ENCODE results near the gene TNXB. TPM values are rescaled to one million over a fixed set of nuclear protein-coding genes. Genes with fewer than 3 reads are reported as not detected.
"Not testable (repeated sequence)": the region's sequence is repeated elsewhere in the genome, so short reads cannot be mapped to it uniquely, and the experiment has no call there.

Gene TNXB
- total RNA-seq, 1 donor from 2014 or later, result 59.9 TPM

DNA sequence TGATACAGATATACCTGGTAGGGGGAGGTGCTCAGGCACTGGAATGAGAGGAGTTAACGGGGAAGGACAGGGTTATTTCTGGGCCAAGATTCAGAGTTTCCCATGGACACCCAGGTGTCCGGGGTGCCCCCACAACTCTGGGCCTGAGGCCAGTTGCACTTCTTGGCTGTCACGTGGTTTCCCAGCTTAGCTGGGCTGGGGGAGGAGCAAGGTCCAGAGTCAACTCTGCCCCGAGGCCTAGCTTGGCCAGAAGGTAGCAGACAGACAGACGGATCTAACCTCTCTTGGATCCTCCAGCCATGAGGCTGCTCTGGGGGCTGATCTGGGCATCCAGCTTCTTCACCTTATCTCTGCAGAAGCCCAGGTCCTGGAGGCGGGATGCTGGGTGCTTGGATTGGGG, 94.6 kb downstream of the TNXB start, which contains the start of gene C4B:
Gene C4B, plus strand, starts transcription at position 249 of the 400 bp plus-strand sequence. Its CDS starts 51 bp downstream, at position 300.
- DNase-seq (ENCODE audit: low spot score); intact Hi-C loops (cut with DNase I): not testable (repeated sequence)

DNA sequence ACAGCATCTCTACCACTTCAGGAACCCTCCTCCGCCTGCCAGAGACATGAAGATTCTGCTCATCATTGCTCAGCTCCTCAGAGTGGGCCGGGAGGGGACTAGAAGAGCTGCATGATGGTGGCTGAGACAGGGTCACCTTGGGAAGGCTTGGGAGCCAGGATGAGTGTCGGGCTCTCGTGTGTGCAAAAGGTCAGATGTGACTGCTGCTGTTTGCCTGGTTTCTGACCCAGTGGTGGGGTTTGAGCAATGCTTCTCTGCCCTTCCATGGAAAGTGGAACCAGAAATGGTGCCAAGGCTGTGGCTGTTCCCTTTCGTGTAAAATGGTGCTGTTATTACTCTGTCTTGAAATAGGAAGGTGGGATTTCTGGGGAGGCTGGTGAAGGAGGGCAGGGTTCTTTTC, 95.4 kb downstream of the TNXB start:
- intact Hi-C loops (cut with DNase I); DNase-seq (ENCODE audit: low spot score): not testable (repeated sequence)

DNA sequence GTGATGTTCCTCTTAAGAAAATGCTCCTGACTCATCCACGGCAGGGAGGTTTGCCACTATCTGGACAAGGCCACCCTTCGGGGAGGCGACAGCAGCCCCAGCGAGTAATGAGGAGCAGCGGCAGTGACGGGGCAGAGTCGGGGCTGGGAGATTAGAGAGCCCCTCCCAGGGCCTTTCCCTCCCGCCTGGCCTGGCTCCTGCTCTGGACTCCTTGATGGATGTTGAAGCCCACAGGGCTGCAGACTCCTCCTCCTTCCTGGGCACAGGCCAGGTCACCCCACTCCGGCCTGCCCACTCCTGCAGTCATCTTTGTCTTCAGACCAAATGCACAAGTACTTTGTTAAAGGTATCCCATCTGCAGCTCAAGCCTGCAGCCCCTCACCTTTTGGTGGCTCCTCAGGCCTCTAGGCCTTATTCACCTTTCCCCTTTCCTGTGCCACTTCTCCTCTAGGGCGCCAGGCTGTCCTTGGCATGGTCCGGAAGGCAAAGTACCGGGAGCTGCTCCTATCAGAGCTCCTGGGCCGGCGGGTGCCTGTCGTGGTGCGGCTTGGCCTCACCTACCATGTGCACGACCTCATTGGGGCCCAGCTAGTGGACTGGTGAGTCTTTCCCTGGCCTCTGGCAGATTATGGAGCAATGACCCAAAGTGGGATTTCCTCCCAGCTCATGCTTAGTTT, 96.1 kb downstream of the TNXB start:
- DNase-seq (ENCODE audit: low spot score), result peak; percentile 66
- intact Hi-C loops (cut with DNase I), result not testable (repeated sequence)

DNA sequence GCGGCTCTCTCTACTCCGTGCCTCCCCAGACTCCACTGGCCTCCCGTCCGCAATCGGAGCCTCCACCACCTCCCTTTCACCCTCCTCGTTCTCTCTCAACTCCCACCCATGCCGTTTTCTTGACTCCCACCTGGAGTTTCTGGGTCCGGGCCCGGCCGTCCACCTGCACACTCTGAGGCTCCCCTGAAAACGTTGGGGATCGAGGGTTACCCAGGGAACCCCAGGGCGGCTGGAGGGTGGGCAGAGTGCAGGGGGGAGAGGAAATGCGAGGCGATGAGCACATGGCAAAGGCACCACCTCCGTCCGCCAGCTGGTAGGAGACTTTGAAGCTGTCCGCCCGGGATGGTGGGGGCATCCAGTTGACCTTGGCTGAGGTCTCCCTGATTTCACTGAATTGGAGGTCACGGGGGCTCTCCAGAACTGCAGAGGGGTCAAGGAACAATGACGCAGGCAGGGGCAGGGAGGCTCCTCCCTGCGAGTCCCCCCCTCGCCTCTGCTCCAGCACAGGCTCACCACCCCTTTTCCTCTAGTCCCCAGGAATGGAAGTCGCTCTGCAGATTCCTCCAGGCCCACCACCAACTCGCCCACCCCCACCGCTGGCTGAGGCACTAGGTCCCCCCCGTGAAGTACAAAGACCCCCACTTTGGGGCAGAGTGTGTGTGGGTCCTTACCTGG, 98.1 kb downstream of the TNXB start:
- DNase-seq (ENCODE audit: low spot score), result peak; percentile 38
- intact Hi-C loops (cut with DNase I), result not testable (repeated sequence)

DNA sequence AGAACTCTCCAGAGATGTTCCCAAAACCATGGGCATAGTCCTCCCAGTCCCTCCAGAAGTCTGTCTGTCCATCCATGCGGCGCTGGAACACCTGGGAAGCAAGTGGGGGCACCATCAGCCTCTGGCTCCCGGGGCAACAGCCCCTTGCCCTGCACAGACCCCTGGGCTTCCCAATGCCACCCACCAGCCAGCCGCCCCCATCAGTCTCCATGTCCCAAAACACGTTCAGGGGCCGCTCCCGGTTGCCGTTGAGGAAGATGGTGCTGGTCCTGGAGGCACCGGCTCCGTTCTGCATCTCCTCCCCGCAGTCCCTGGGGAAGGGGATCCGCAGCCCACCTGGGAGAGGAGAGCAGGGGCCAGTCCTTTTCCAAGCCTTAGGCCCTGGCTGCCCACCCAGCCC, 99.6 kb downstream of the TNXB start:
- intact Hi-C loops (cut with DNase I); DNase-seq (ENCODE audit: low spot score): not testable (repeated sequence)

DNA sequence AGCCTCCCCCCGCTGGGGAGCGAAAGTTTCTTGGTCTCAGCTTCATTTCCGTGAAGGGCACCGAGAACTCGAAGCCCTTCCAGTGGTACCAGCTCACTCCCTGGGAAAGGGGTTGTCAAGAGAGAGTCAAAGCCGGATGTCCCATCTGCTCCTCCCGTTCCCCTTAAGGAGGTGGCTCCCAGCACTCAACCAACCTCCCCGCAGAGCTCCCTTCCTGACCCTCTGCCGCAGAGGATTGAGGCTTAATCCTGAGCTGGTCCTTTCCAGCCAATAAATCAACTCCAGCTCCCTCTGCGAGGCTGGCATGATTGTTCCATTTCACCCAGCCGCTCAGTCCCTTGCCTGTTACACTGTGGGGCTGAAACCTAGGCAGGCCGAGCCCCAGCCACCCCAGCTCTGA, 100.5 kb downstream of the TNXB start:
- DNase-seq (ENCODE audit: low spot score), result peak; percentile 57
- intact Hi-C loops (cut with DNase I), result not testable (repeated sequence)

DNA sequence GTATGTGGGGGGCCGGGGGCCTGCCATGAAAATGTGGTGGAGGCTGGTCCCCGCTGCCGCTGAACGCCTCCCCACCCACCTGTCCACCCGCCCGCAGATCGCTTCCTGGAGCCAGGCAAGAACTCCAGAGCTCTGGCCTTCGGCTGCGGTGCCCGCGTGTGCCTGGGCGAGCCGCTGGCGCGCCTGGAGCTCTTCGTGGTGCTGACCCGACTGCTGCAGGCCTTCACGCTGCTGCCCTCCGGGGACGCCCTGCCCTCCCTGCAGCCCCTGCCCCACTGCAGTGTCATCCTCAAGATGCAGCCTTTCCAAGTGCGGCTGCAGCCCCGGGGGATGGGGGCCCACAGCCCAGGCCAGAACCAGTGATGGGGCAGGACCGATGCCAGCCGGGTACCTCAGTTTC, 101.1 kb downstream of the TNXB start:
- DNase-seq (ENCODE audit: low spot score); intact Hi-C loops (cut with DNase I): not testable (repeated sequence)

DNA sequence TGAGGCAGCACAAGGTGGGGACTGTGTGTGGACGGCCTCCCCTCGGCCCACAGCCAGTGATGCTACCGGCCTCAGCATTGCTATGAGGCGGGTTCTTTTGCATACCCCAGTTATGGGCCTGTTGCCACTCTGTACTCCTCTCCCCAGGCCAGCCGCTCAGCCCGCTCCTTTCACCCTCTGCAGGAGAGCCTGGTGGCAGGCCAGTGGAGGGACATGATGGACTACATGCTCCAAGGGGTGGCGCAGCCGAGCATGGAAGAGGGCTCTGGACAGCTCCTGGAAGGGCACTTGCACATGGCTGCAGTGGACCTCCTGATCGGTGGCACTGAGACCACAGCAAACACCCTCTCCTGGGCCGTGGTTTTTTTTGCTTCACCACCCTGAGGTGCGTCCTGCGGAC, 102.1 kb downstream of the TNXB start:
- intact Hi-C loops (cut with DNase I), result not testable (repeated sequence)
- peak; percentile 39 for DNase-seq (ENCODE audit: low spot score)

DNA sequence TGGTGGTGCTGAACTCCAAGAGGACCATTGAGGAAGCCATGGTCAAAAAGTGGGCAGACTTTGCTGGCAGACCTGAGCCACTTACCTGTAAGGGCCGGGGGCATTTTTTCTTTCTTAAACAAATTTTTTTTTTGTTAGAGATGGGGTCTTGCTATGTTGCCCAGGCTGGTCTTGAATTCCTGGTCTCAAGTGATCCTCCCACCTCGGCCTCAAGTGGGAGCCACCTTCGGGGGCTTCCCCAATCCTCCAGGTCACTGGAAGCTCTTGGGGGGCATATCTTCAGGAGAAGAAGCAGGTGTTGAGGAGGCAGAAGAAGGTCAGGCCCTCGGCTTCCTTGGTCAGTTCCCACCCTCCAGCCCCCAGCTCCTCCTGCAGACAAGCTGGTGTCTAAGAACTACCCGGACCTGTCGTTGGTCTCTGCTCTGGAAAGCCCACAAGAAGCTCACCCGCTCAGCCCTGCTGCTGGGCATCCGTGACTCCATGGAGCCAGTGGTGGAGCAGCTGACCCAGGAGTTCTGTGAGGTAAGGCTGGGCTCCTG, 103.1 kb downstream of the TNXB start:
- DNase-seq (ENCODE audit: low spot score), result peak; percentile 58
- intact Hi-C loops (cut with DNase I), result not testable (repeated sequence)

DNA sequence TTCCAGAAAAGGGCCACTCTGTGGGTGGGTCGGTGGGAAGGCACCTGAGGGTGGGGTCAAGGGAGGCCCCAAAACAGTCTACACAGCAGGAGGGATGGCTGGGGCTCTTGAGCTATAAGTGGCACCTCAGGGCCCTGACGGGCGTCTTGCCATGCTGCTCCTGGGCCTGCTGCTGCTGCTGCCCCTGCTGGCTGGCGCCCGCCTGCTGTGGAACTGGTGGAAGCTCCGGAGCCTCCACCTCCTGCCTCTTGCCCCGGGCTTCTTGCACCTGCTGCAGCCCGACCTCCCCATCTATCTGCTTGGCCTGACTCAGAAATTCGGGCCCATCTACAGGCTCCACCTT, 103.6 kb downstream of the TNXB start:
- intact Hi-C loops (cut with DNase I), result not testable (repeated sequence)
- peak; percentile 69 for DNase-seq (ENCODE audit: low spot score)

DNA sequence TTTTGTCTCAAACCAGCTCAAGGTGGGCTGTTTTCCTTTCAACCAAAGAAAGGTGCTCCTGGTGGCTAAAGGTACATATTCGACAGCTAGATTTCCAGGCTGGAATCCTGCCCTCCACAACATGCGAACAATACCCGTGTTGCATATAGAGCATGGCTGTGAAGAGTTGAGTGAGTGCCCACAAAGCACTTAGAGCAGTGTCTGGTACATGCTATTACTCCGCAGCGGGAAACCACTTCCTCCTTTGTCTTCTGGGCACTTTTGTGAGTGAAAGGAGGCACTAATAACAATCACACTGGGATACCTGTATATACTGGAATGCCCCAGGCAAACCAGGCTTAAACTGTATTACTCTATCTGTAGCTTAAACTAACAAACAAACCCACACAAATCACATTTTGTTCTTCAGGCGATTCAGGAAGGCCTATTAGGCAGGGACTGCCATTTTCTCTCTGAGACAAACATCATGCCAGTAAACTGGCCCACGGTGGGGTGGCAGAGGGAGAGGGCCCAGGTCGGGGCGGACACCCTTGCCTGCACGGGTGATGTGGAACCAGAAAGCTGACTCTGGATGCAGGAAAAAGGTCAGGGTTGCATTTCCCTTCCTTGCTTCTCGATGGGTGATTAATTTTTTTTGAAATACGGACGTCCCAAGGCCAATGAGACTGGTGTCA, 104.1 kb downstream of the TNXB start:
- intact Hi-C loops (cut with DNase I), result not testable (repeated sequence)
- peak; percentile 5 for DNase-seq (ENCODE audit: low spot score)

DNA sequence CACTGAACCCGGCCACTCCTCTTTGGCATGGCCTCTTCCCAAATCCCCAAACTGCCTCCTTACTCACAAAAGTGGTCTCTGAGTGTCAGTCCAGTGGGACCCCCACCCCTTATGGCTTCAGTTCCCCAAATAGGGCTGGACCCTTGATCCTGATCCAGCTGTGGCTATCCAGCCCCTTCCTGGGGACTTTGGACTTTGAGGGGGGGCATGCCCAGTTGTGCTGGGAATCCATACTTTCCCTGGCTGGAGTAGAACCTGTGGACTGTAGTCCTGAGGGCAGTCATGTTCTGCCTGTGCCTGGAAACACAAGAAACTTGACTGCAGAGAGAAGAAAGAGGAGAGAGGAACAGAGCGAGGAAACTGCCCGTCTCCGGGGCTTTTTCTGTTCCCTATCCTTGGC, 104.7 kb downstream of the TNXB start:
- intact Hi-C loops (cut with DNase I), result not testable (repeated sequence)
- DNase-seq (ENCODE audit: low spot score), result peak; percentile 31

DNA sequence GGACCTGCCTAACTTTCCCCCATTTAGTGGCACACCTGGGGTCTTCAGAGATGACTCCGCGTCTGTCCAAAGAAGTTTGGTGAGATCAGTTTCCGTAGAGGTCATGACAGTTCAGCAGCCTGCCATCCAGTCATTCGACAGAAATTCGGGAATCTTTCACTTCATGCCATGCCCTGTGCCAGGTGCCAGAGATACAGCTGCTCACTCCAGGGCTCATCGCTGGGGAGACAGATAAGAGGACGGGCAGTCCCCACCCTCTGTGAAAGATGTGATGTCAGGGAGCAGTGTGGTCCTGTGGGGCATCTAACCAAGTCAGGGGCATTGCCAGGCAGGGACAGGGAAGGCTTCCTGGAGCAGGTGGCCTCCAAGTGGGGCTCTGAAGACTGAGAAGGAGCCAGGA, 105.8 kb downstream of the TNXB start:
- DNase-seq (ENCODE audit: low spot score); intact Hi-C loops (cut with DNase I): not testable (repeated sequence)

DNA sequence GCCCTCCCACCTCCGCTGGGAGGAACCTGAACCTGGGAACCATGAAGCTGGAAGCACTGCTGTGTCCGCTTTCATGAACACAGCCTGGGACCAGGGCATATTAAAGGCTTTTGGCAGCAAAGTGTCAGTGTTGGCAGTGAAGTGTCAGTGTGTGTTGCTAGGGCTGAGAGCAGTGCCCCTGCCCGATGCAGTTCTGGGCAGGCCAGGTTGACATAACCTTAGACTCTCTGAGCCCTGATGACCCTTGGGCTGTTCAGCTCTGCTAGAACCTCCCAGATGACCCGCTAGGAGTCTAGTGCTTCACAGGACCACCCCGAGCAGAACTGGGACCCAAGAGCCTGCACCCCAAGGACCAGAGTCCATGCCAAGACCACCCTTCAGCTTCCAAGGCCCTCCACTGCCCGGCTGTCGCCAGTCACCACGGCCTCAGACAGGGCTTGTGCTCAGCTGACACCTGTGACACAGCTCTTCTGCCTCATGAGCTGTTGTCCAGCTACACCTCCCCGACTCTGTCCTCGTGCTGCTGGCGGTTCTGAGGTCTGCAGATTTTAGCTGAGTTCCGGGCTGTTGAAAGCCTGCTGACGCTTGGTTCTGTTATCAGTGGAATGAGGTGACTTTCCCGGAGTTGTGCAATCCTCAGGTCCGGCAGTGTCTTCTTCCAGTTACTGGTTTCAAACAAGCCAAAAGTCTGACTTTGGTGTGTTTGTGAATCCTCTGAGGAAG, 106.4 kb downstream of the TNXB start:
- not testable (repeated sequence) for DNase-seq (ENCODE audit: low spot score)

DNA sequence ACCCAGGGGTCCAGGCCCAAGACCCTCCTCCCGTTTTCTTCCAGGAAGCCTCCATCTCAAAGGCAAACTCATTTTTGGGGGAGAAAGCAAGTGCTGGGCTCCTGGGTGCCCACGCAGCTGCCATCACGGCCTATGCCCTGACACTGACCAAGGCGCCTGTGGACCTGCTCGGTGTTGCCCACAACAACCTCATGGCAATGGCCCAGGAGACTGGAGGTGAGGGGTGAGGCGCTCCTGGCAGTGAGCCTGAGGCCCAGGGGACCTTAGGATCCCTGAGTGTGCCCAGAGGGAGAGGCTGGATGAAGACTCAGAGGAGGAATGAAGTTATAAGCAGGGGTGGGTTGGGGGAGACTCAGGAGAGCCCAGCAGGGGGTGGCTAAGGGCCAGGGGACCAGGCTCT, 112.8 kb downstream of the TNXB start:
- DNase-seq (ENCODE audit: low spot score); intact Hi-C loops (cut with DNase I): not testable (repeated sequence)

More for the DNA sequence above, 106.4 kb downstream of the TNXB start:
- intact Hi-C loops (cut with DNase I), result not testable (repeated sequence)

DNA sequence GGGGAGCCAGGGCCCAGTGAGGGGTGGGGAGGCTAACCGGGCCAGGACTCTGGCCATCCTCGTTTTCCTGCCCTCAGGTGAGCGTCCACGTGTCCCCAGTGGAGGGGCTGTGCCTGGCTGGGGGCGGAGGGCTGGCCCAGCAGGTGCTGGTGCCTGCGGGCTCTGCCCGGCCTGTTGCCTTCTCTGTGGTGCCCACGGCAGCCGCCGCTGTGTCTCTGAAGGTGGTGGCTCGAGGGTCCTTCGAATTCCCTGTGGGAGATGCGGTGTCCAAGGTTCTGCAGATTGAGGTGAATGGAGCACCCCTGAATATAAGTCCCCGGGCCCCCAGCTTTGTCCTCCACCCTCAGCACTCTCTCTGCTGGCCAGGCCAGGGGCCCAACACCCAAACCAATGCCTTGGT, 114.7 kb downstream of the TNXB start:
- intact Hi-C loops (cut with DNase I); DNase-seq (ENCODE audit: low spot score): not testable (repeated sequence)

Measured in cardiac septum (tissue), 1 donor.